ENCODE measurements around the gene BTAF1. TPM values are rescaled to one million over a fixed set of nuclear protein-coding genes. Genes with fewer than 3 reads are reported as not detected.

The BTAF1 gene
- total and polyA plus RNA-seq, 7 experiments from 2014 or later: 6.9 to 84.8 (median 72.6) TPM

GRCh38 chr10:92066386-92066785 lies 142.8 kb downstream of the BTAF1 start:
- no peaks in the 10 kb centered on the region for H3K27me3 Mint-ChIP-seq
- no peak overlapping the region for H3K4me3 ChIP-seq (ENCODE audit: low read length)
- H3K36me3 ChIP-seq (ENCODE audit: control insufficient read depth in 2 of 3, insufficient read depth in 3 of 3, low read length in 3 of 3): no peaks in the 10 kb centered on the region
- no peaks in the 10 kb centered on the region for H3K4me1 Mint-ChIP-seq
- ChIA-PET POLR2A (no interaction called here), CTCF (no interaction called here)
- no peaks in the 10 kb centered on the region for H3K4me1 ChIP-seq (ENCODE audit: control insufficient read depth in 2 of 2, insufficient read depth in 2 of 2, low read length in 2 of 2)
- peaks cover 0 to 13% (median 0%) of the 10 kb centered on the region in 5 donors for H3K36me3 Mint-ChIP-seq
- H3K9me3 Mint-ChIP-seq: no peaks in the 10 kb centered on the region
- H3K27ac Mint-ChIP-seq: no peak overlapping the region
- H3K27me3 ChIP-seq (ENCODE audit: control insufficient read depth in 2 of 2, insufficient read depth in 2 of 2, low read length in 2 of 2): no peaks in the 10 kb centered on the region
- H3K27ac ChIP-seq (ENCODE audit: low read depth, low read length): no peak overlapping the region
- DNase-seq: no peak
- ATAC-seq: no peak
- no peaks in the 10 kb centered on the region for H3K9me3 ChIP-seq (ENCODE audit: control insufficient read depth in 2 of 3, low read length in 3 of 3)
- intact Hi-C loops (cut with micrococcal nuclease): no loop called here
- no peak overlapping the region for H3K4me3 Mint-ChIP-seq

- Histone ChIP-seq H3K4me3 (ENCODE audit: low read length) (no peak overlapping the region), H3K9me3 (ENCODE audit: control insufficient read depth in 2 of 3, low read length in 3 of 3) (no peaks in the 10 kb centered on the region), H3K36me3 (ENCODE audit: control insufficient read depth in 2 of 3, insufficient read depth in 3 of 3, low read length in 3 of 3) (no peaks in the 10 kb centered on the region), H3K4me1 (ENCODE audit: control insufficient read depth in 2 of 2, insufficient read depth in 2 of 2, low read length in 2 of 2) (no peaks in the 10 kb centered on the region), H3K27ac (ENCODE audit: low read depth, low read length) (no peak overlapping the region), H3K27me3 (ENCODE audit: control insufficient read depth in 2 of 2, insufficient read depth in 2 of 2, low read length in 2 of 2) (no peaks in the 10 kb centered on the region)
- POLR2A ChIA-PET: no interaction called here
- no peak overlapping the region for H3K4me3 Mint-ChIP-seq
- H3K4me1 Mint-ChIP-seq: no peaks in the 10 kb centered on the region
- no peak overlapping the region for H3K27ac Mint-ChIP-seq
- H3K9me3 Mint-ChIP-seq: no peaks in the 10 kb centered on the region
- H3K27me3 Mint-ChIP-seq: no peaks in the 10 kb centered on the region
- DNase-seq: no peak
- H3K36me3 Mint-ChIP-seq: peaks cover 0 to 10% (median 0%) of the 10 kb centered on the region in 5 donors
- ATAC-seq: no peak
- CTCF ChIA-PET: no interaction called here
- intact Hi-C loops (cut with micrococcal nuclease): no loop called here
These were observed 145.3 kb downstream of the BTAF1 start for GRCh38 chr10:92068900-92069299.

GRCh38 chr10:92074126-92074887 lies 150.7 kb downstream of the BTAF1 start:
- DNase-seq (no peak), ATAC-seq (no peak)
- H3K27me3 ChIP-seq (ENCODE audit: control insufficient read depth in 2 of 2, insufficient read depth in 2 of 2, low read length in 2 of 2): no peaks in the 10 kb centered on the region
- Mint-ChIP-seq H3K4me1 (no peaks in the 10 kb centered on the region), H3K27ac (no peak overlapping the region), H3K36me3 (peaks cover 3 to 22% (median 8%) of the 10 kb centered on the region in 5 donors), H3K9me3 (no peaks in the 10 kb centered on the region), H3K4me3 (no peak overlapping the region), H3K27me3 (no peaks in the 10 kb centered on the region)
- intact Hi-C loops (cut with micrococcal nuclease): no loop called here
- no peak overlapping the region for H3K27ac ChIP-seq (ENCODE audit: low read depth, low read length)
- no peaks in the 10 kb centered on the region for H3K36me3 ChIP-seq (ENCODE audit: control insufficient read depth in 2 of 3, insufficient read depth in 3 of 3, low read length in 3 of 3)
- H3K4me1 ChIP-seq (ENCODE audit: control insufficient read depth in 2 of 2, insufficient read depth in 2 of 2, low read length in 2 of 2): no peaks in the 10 kb centered on the region
- ChIA-PET POLR2A (no interaction called here), CTCF (no interaction called here)
- no peak overlapping the region for H3K4me3 ChIP-seq (ENCODE audit: low read length)
- H3K9me3 ChIP-seq (ENCODE audit: control insufficient read depth in 2 of 3, low read length in 3 of 3): no peaks in the 10 kb centered on the region

- Mint-ChIP-seq H3K27ac (no peak overlapping the region), H3K36me3 (peaks cover 4 to 24% (median 15%) of the 10 kb centered on the region in 5 donors), H3K4me3 (no peak overlapping the region), H3K4me1 (no peaks in the 10 kb centered on the region), H3K9me3 (no peaks in the 10 kb centered on the region), H3K27me3 (no peaks in the 10 kb centered on the region)
- Histone ChIP-seq H3K9me3 (ENCODE audit: control insufficient read depth in 2 of 3, low read length in 3 of 3) (no peaks in the 10 kb centered on the region), H3K4me1 (ENCODE audit: control insufficient read depth in 2 of 2, insufficient read depth in 2 of 2, low read length in 2 of 2) (no peaks in the 10 kb centered on the region), H3K27ac (ENCODE audit: low read depth, low read length) (no peak overlapping the region), H3K36me3 (ENCODE audit: control insufficient read depth in 2 of 3, insufficient read depth in 3 of 3, low read length in 3 of 3) (peaks cover 0 to 3% (median 0%) of the 10 kb centered on the region in 3 experiments), H3K4me3 (ENCODE audit: low read length) (no peak overlapping the region), H3K27me3 (ENCODE audit: control insufficient read depth in 2 of 2, insufficient read depth in 2 of 2, low read length in 2 of 2) (no peaks in the 10 kb centered on the region)
- intact Hi-C loops (cut with micrococcal nuclease): no loop called here
- ChIA-PET CTCF (interaction anchor here (0.7 kb wide), 1 partner anchor 397 kb away, joined by 3 read pairs; no protein-coding TSS in a partner anchor), POLR2A (no interaction called here)
- ATAC-seq: no peak
- no peak for DNase-seq
These were observed 152.3 kb downstream of the BTAF1 start for GRCh38 chr10:92075829-92076228.

GRCh38 chr10:92076722-92077121 lies 153.2 kb downstream of the BTAF1 start:
- intact Hi-C loops (cut with micrococcal nuclease): no loop called here
- Mint-ChIP-seq H3K4me1 (no peaks in the 10 kb centered on the region), H3K27me3 (no peaks in the 10 kb centered on the region), H3K27ac (no peak overlapping the region), H3K4me3 (no peak overlapping the region), H3K9me3 (no peaks in the 10 kb centered on the region), H3K36me3 (peaks cover 5 to 29% (median 21%) of the 10 kb centered on the region in 5 donors)
- POLR2A ChIA-PET: no interaction called here
- H3K4me3 ChIP-seq (ENCODE audit: low read length): no peak overlapping the region
- no peaks in the 10 kb centered on the region for H3K4me1 ChIP-seq (ENCODE audit: control insufficient read depth in 2 of 2, insufficient read depth in 2 of 2, low read length in 2 of 2)
- peaks cover 0 to 9% (median 0%) of the 10 kb centered on the region in 3 experiments for H3K36me3 ChIP-seq (ENCODE audit: control insufficient read depth in 2 of 3, insufficient read depth in 3 of 3, low read length in 3 of 3)
- no peak overlapping the region for H3K27ac ChIP-seq (ENCODE audit: low read depth, low read length)
- CTCF ChIA-PET: no interaction called here
- H3K27me3 ChIP-seq (ENCODE audit: control insufficient read depth in 2 of 2, insufficient read depth in 2 of 2, low read length in 2 of 2): no peaks in the 10 kb centered on the region
- ATAC-seq (no peak), DNase-seq (no peak)
- no peaks in the 10 kb centered on the region for H3K9me3 ChIP-seq (ENCODE audit: control insufficient read depth in 2 of 3, low read length in 3 of 3)

GRCh38 chr10:92079003-92079402 lies 155.4 kb downstream of the BTAF1 start:
- Histone ChIP-seq H3K4me1 (ENCODE audit: control insufficient read depth in 2 of 2, insufficient read depth in 2 of 2, low read length in 2 of 2) (no peaks in the 10 kb centered on the region), H3K4me3 (ENCODE audit: low read length) (no peak overlapping the region), H3K27ac (ENCODE audit: low read depth, low read length) (no peak overlapping the region), H3K36me3 (ENCODE audit: control insufficient read depth in 2 of 3, insufficient read depth in 3 of 3, low read length in 3 of 3) (peaks cover 0 to 9% (median 0%) of the 10 kb centered on the region in 3 experiments), H3K27me3 (ENCODE audit: control insufficient read depth in 2 of 2, insufficient read depth in 2 of 2, low read length in 2 of 2) (no peaks in the 10 kb centered on the region), H3K9me3 (ENCODE audit: control insufficient read depth in 2 of 3, low read length in 3 of 3) (no peaks in the 10 kb centered on the region)
- Mint-ChIP-seq H3K27me3 (no peaks in the 10 kb centered on the region), H3K4me3 (no peak overlapping the region), H3K36me3 (peaks cover 5 to 29% (median 21%) of the 10 kb centered on the region in 5 donors), H3K9me3 (no peaks in the 10 kb centered on the region), H3K27ac (no peak overlapping the region), H3K4me1 (no peaks in the 10 kb centered on the region)
- CTCF ChIA-PET: no interaction called here
- POLR2A ChIA-PET: no interaction called here
- intact Hi-C loops (cut with micrococcal nuclease): no loop called here
- no peak for ATAC-seq
- DNase-seq: no peak
